ENCODE results near the gene PDIA5.

DNA sequence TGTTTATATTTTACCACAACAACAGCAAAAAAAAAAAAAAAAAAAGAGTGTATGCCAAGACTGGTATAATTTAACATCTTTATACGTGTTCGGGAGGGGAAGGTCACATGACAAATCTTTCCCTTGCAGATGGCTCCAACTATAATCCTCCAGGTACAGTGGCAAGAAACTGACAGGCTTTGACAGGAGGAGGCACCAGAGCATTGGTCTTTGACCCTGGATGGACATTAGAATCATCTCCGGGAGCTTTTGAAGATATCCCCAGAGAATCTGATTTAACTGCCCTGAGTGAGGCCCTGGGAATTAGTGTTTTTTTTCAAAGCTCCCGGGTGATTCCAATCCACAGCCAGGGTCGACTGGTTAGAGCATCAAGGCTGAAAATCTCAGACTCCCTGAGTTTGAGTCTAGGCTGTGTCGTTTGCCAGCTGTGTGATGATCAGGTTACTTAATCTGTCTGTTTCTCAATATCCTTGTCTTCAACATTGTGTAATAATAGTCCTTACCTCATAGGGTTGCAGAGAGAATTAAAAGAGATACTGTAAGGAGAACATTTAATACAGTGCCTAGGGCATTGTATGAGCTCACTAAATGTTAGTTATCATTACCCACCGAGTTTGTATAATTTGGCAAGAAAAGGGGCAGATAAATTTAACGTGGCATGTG lies 30.3 kb upstream of the PDIA5 start:
- no peak for TF ChIP-seq POLR2AphosphoS5 (IDR thresholded peaks at IDR 0.05)
- no peak for TF ChIP-seq POLR2A (IDR thresholded peaks at IDR 0.05)
- TF ChIP-seq, protein P1, sequence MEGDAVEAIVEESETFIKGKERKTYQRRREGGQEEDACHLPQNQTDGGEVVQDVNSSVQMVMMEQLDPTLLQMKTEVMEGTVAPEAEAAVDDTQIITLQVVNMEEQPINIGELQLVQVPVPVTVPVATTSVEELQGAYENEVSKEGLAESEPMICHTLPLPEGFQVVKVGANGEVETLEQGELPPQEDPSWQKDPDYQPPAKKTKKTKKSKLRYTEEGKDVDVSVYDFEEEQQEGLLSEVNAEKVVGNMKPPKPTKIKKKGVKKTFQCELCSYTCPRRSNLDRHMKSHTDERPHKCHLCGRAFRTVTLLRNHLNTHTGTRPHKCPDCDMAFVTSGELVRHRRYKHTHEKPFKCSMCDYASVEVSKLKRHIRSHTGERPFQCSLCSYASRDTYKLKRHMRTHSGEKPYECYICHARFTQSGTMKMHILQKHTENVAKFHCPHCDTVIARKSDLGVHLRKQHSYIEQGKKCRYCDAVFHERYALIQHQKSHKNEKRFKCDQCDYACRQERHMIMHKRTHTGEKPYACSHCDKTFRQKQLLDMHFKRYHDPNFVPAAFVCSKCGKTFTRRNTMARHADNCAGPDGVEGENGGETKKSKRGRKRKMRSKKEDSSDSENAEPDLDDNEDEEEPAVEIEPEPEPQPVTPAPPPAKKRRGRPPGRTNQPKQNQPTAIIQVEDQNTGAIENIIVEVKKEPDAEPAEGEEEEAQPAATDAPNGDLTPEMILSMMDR (IDR thresholded peaks at IDR 0.05) = no peak
- TF ChIP-seq EP300 (IDR thresholded peaks at IDR 0.05) = no peak
